Measurements from ENCODE around the gene RGL3. TPM values are rescaled to one million over a fixed set of nuclear protein-coding genes. Genes with fewer than 3 reads are reported as not detected.
"Not testable (repeated sequence)": the region's sequence is repeated elsewhere in the genome, so short reads cannot be mapped to it uniquely, and the experiment has no call there.

Gene RGL3
- total RNA-seq, 6 experiments from 2014 or later, result 6.7 to 26.6 (median 19.7) TPM

GRCh38 chr19:11435833-11436313, 16.8 kb upstream of the RGL3 start:
- Histone ChIP-seq H3K27ac (peak overlapping the region; percentile 47 to 72 (median 67)), H3K4me3 (peak overlapping the region; percentile 72 to 89 (median 83)), H3K36me3 (peaks cover 0 to 39% (median 15%) of the 10 kb centered on the region in 4 donors), H3K27me3 (no peaks in the 10 kb centered on the region), H3K4me1 (peaks cover 0 to 11% (median 5%) of the 10 kb centered on the region in 4 donors), H3K9me3 (no peaks in the 10 kb centered on the region)
- WGBS (ENCODE audit: insufficient coverage, low coverage, low lambda C conversion rate, missing lambda C conversion rate), result 0% methylated on average over 8 of the region's 21 CpGs
- DNase-seq (peak in 2 of 3 donors; percentile 47 to 60), ATAC-seq (peak in 1 of 4 donors; percentile 1)
- no peak for TF ChIP-seq CTCF (IDR thresholded peaks at IDR 0.05)
- peak; percentile 3 for TF ChIP-seq POLR2A (IDR thresholded peaks at IDR 0.05)
- intact Hi-C loops (cut with DNase I), result no loop called here

- peaks cover 0 to 33% (median 13%) of the 10 kb centered on the region in 4 donors for H3K36me3 ChIP-seq
- H3K9me3 ChIP-seq, result no peaks in the 10 kb centered on the region
- TF ChIP-seq CTCF (IDR thresholded peaks at IDR 0.05) (peak; percentile 81 to 98 (median 90)), POLR2A (IDR thresholded peaks at IDR 0.05) (peak; percentile 39)
- H3K4me3 ChIP-seq, result peak within 1 kb of the TSS; percentile 72 to 89 (median 83)
- intact Hi-C loops (cut with DNase I), result no loop called here
- H3K4me1 ChIP-seq, result peaks cover 0 to 11% (median 5%) of the 10 kb centered on the region in 4 donors
- WGBS (ENCODE audit: insufficient coverage, low coverage, low lambda C conversion rate, missing lambda C conversion rate), result 0% methylated on average over 30 of the region's 53 CpGs
- DNase-seq, result peak; percentile 99 to 100 (median 100)
- ATAC-seq, result peak; percentile 94 to 97 (median 96)
- no peaks in the 10 kb centered on the region for H3K27me3 ChIP-seq
- peak within 1 kb of the TSS; percentile 47 to 72 (median 67) for H3K27ac ChIP-seq
Observed at GRCh38 chr19:11435057-11435832, 16.1 kb upstream of the RGL3 start, which contains the start of the genes ODAD3 and PRKCSH. TSS of gene ODAD3 (minus strand) at chr19:11435121. CDS start at chr19:11435016, 105 bp downstream. TSS of gene PRKCSH (plus strand) at chr19:11435635. CDS start at chr19:11436118, 483 bp downstream.

- TF ChIP-seq CTCF (IDR thresholded peaks at IDR 0.05) (no peak), POLR2A (IDR thresholded peaks at IDR 0.05) (no peak)
- Histone ChIP-seq H3K9me3 (no peaks in the 10 kb centered on the region), H3K36me3 (peaks cover 0 to 27% (median 10%) of the 10 kb centered on the region in 4 donors), H3K27me3 (no peaks in the 10 kb centered on the region), H3K4me3 (peak overlapping the region in 2 of 3 donors; percentile 27 to 72), H3K27ac (peak overlapping the region; percentile 23 to 47 (median 24)), H3K4me1 (peaks cover 0 to 11% (median 5%) of the 10 kb centered on the region in 4 donors)
- ATAC-seq (peak in 2 of 4 donors; percentile 1), DNase-seq (no peak)
- intact Hi-C loops (cut with DNase I), result no loop called here
- WGBS (ENCODE audit: insufficient coverage, low coverage, low lambda C conversion rate, missing lambda C conversion rate), result 2% methylated on average over 7 of the region's 9 CpGs
Observed at GRCh38 chr19:11434703-11435056, 15.6 kb upstream of the RGL3 start.

- H3K27me3 ChIP-seq; H3K9me3 ChIP-seq; intact Hi-C loops (cut with DNase I); ATAC-seq; H3K4me3 ChIP-seq; DNase-seq; H3K27ac ChIP-seq: not testable (repeated sequence)
- WGBS (ENCODE audit: insufficient coverage, low coverage, low lambda C conversion rate, missing lambda C conversion rate), result 92% methylated on average over 2 of the region's 3 CpGs
- Histone ChIP-seq H3K36me3 (peaks cover 0 to 15% (median 6%) of the 10 kb centered on the region in 4 donors), H3K4me1 (peaks cover 0 to 11% (median 5%) of the 10 kb centered on the region in 4 donors)
Observed at GRCh38 chr19:11433526-11433925, 14.4 kb upstream of the RGL3 start.

GRCh38 chr19:11426656-11427055, 7.5 kb upstream of the RGL3 start:
- Histone ChIP-seq H3K36me3 (no peaks in the 10 kb centered on the region), H3K27ac (no peak overlapping the region), H3K4me3 (no peak overlapping the region), H3K9me3 (no peaks in the 10 kb centered on the region), H3K4me1 (peaks cover 0 to 4% (median 0%) of the 10 kb centered on the region in 4 donors), H3K27me3 (no peaks in the 10 kb centered on the region)
- no peak for DNase-seq
- no peak for ATAC-seq
- intact Hi-C loops (cut with DNase I), result no loop called here
- whole genome bisulfite sequencing (ENCODE audit: insufficient coverage, low coverage, low lambda C conversion rate, missing lambda C conversion rate), result 83% methylated on average over 1 of the region's 19 CpGs
- TF ChIP-seq CTCF (IDR thresholded peaks at IDR 0.05) (no peak), POLR2A (IDR thresholded peaks at IDR 0.05) (no peak)

Data from right lobe of liver (tissue), 6 donors.